Mammary epithelial cell (primary cell): ENCODE data around the gene HBG1.

ENCODE experiments used
- CTCF ChIP-seq, 2 donors: IDR thresholded peaks in 1 of 2; conservative IDR thresholded peaks in 1 of 2; 2 replicates each; pipeline ENCODE4 v1.5.1; 2011 to 2012; ENCODE audit warnings: inconsistent platforms in 2 of 2, low read length in 2 of 2, mild to moderate bottlenecking in 2 of 2, control low read depth in 1 of 2, low read depth in 1 of 2; ENCODE audit not compliant: insufficient read depth in 1 of 2; ENCODE audit errors: extremely low read depth in 1 of 2
- EZH2 ChIP-seq: IDR thresholded peaks from 2 replicates; pipeline ENCODE4 v1.6.1; 2012; ENCODE audit warnings: low read length, inconsistent platforms, borderline replicate concordance

GRCh38 chr11:5291207-5291838, 41.7 kb upstream of the HBG1 start:
- TF ChIP-seq CTCF (conservative IDR thresholded peaks at IDR 0.05 in 1 of 2, IDR thresholded peaks at IDR 0.05 in 1 of 2; ENCODE audit: extremely low read depth in 1 of 2, insufficient read depth in 1 of 2, low read depth in 1 of 2, low read length in 2 of 2) (peak; percentile 87 to 90), EZH2 (no peak)
